Upper lobe of left lung (tissue), 4 donors: ENCODE results near the gene ANGPT4.

Experiments used
- POLR2AphosphoS5 ChIP-seq, 2 donors: sonication (generic); formaldehyde crosslinking; IDR thresholded peaks; one replicate each; pipeline ENCODE4 v1.5.1; 2017; ENCODE audit warnings: antibody characterized with exemption in 2 of 2
- TF ChIP-seq, protein P1 (sequence below), 6 experiments: fragments of 450-650 bp in 4 of 6; fragments of 200-600 bp in 2 of 6; sonication (generic) in 2 of 6; IDR thresholded peaks; one replicate each; pipeline ENCODE4 v1.5.1; 2016 to 2019; ENCODE audit warnings: antibody characterized with exemption in 6 of 6

DNA sequence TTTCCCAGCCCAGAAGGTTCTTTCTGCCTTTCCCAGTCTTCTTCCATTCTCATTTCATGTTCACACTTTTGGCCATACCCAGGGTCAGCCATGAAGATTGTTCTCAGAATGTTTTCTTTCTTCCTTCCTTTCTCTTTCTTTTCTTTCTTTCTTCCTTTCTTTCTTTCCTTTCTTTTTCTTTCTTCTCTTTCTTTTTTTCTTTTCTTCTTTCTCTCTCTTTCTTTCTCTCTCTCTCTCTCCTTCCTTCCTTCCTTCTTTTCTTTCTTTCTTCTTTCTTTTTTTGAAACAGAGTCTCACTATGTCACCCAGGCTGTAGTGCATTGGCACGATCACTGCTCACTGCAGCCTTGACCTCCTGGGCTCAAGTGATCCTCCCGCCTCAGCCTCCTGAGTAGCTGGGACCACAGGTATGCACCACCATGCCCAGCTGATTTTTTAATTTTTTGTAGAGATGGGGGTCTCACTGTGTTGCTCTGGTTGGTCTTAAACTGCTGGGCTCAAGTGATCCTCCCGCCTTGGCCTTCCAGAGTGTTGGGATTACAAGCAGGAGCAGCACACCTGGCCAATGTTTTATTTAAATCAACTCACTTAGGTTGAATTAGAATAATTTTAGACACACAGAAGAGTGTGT lies 95.7 kb downstream of the ANGPT4 start:
- TF ChIP-seq POLR2AphosphoS5 (IDR thresholded peaks at IDR 0.05), result no peak
- TF ChIP-seq, protein P1, sequence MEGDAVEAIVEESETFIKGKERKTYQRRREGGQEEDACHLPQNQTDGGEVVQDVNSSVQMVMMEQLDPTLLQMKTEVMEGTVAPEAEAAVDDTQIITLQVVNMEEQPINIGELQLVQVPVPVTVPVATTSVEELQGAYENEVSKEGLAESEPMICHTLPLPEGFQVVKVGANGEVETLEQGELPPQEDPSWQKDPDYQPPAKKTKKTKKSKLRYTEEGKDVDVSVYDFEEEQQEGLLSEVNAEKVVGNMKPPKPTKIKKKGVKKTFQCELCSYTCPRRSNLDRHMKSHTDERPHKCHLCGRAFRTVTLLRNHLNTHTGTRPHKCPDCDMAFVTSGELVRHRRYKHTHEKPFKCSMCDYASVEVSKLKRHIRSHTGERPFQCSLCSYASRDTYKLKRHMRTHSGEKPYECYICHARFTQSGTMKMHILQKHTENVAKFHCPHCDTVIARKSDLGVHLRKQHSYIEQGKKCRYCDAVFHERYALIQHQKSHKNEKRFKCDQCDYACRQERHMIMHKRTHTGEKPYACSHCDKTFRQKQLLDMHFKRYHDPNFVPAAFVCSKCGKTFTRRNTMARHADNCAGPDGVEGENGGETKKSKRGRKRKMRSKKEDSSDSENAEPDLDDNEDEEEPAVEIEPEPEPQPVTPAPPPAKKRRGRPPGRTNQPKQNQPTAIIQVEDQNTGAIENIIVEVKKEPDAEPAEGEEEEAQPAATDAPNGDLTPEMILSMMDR (IDR thresholded peaks at IDR 0.05), result no peak
